Measurements from ENCODE around the gene GMCL2.

- TF ChIP-seq, protein P1, sequence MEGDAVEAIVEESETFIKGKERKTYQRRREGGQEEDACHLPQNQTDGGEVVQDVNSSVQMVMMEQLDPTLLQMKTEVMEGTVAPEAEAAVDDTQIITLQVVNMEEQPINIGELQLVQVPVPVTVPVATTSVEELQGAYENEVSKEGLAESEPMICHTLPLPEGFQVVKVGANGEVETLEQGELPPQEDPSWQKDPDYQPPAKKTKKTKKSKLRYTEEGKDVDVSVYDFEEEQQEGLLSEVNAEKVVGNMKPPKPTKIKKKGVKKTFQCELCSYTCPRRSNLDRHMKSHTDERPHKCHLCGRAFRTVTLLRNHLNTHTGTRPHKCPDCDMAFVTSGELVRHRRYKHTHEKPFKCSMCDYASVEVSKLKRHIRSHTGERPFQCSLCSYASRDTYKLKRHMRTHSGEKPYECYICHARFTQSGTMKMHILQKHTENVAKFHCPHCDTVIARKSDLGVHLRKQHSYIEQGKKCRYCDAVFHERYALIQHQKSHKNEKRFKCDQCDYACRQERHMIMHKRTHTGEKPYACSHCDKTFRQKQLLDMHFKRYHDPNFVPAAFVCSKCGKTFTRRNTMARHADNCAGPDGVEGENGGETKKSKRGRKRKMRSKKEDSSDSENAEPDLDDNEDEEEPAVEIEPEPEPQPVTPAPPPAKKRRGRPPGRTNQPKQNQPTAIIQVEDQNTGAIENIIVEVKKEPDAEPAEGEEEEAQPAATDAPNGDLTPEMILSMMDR (IDR thresholded peaks at IDR 0.05) = no peak
- no peak for TF ChIP-seq POLR2A (IDR thresholded peaks at IDR 0.05)
These were observed 40.0 kb upstream of the GMCL2 start for GRCh38 chr5:178227138-178227659.
